Activated B cell treated with CpG ODN at 0.5 μM for 24 hours (primary cell): ENCODE measurements around the gene PAQR9. TPM values are rescaled to one million over a fixed set of nuclear protein-coding genes. Genes with fewer than 3 reads are reported as not detected.

Experiments used
- ATAC-seq: fragments of 200-7000 bp; cut with Tn5 transposase; one replicate; pipeline ENCODE4 v1.10.0; 2021; ENCODE audit warnings: low read depth, mild to moderate bottlenecking, moderate library complexity
- CTCF ChIA-PET: fragments of 350-600 bp; sonication (Branson Sonifier 250); formaldehyde crosslinking; loops from one replicate; lab custom pipeline; 2021; ENCODE audit warnings: antibody characterized with exemption; lab: Charles Lee
- POLR2A ChIA-PET: fragments of 350-600 bp; sonication (Branson Sonifier 250); formaldehyde crosslinking; loops from one replicate; lab custom pipeline; 2021; ENCODE audit warnings: antibody characterized with exemption; lab: Charles Lee
- DNase-seq: peaks from one replicate; pipeline ENCODE4 v3.0.0; 2022
- H3K27ac Mint-ChIP-seq: one replicate; pipeline ENCODE4 v1.8.0; 2020; ENCODE audit warnings: mixed read lengths
- H3K27me3 Mint-ChIP-seq: one replicate; pipeline ENCODE4 v1.8.0; 2021; ENCODE audit warnings: mixed read lengths
- H3K36me3 Mint-ChIP-seq: one replicate; pipeline ENCODE4 v1.8.0; 2021; ENCODE audit warnings: low read depth, mixed read lengths
- H3K4me1 Mint-ChIP-seq: one replicate; pipeline ENCODE4 v1.8.0; 2021; ENCODE audit warnings: mixed read lengths
- H3K4me3 Mint-ChIP-seq: one replicate; pipeline ENCODE4 v1.8.0; 2020; ENCODE audit warnings: mild to moderate bottlenecking, mixed read lengths
- H3K9me3 Mint-ChIP-seq: one replicate; pipeline ENCODE4 v1.8.0; 2020; ENCODE audit warnings: mixed read lengths
- intact Hi-C: fragments of 100-400 bp; cut with micrococcal nuclease; formaldehyde crosslinking; loops from one replicate; pipeline ENCODE4 v1.15.1; 2024
- total RNA-seq: library from RNA; stranded (reverse); gene quantifications from 2 replicates; pipeline ENCODE4 v1.2.3, GENCODE V29; 2022
- TF ChIP-seq, protein P1 (sequence below): fragments of 200-600 bp; IDR thresholded peaks from one replicate; pipeline ENCODE4 v1.8.0; 2022; ENCODE audit warnings: antibody characterized with exemption, mild to moderate bottlenecking

Gene PAQR9, protein sequence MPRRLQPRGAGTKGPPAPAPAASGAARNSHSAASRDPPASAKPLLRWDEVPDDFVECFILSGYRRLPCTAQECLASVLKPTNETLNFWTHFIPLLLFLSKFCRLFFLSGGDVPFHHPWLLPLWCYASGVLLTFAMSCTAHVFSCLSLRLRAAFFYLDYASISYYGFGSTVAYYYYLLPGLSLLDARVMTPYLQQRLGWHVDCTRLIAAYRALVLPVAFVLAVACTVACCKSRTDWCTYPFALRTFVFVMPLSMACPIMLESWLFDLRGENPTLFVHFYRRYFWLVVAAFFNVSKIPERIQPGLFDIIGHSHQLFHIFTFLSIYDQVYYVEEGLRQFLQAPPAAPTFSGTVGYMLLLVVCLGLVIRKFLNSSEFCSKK
- total RNA-seq: not detected in 2 replicates

DNA sequence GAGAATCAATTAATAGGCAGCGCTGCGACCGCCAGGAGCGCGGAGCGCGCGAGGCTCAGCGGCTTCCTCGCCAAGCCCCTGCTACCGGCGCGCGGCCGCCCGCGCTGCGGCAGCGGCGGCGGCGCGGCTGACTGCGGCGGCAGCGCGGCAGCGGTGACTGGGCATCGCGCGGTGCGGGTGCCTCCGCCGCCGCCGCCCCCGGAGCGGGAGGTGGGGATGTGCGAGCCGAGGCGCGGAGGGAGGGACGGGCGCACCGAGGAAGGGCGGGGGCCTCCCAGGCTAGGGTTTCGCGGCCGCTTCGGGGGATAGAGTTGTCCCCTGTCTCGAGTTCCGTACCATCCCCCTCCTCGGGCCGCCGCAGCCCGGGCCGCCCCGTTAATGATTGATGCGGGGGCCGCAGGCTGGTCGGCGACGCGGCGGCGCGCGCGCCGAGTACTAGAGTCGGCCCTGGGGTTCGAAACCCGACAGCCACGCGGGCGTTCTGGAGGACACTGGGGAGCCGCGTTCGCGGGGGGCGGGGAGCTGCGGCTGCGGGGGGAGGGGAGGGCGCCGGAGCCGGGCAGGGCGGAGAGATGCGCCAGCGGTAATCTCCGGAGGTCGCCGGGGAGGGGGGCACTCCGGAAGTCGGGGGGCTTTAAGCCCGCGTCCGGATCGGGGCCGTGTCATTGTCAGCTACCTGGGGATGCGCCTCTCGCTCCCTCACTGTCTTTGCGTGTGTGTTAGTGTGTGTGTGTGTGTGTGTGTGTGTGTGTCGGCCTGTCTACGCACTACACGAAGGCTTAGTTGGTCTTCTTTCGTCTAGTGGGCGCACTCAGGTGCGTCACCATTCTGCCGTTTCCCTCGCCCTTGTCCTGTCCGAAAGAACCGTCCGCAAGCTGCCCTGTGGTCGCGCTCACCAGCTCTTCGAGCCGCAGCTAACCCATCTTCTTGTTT lies at the start of gene PAQR9:
Gene PAQR9, minus strand, starts transcription at position 159 of the 933 bp plus-strand sequence. CDS start 338 bp downstream, outside the sequence.
- H3K27ac Mint-ChIP-seq: no peak within 1 kb of the TSS
- POLR2A ChIA-PET: interaction anchor here (0.6 kb wide), 1 partner anchor 358 kb away, joined by 3 read pairs; no protein-coding TSS in a partner anchor

DNA sequence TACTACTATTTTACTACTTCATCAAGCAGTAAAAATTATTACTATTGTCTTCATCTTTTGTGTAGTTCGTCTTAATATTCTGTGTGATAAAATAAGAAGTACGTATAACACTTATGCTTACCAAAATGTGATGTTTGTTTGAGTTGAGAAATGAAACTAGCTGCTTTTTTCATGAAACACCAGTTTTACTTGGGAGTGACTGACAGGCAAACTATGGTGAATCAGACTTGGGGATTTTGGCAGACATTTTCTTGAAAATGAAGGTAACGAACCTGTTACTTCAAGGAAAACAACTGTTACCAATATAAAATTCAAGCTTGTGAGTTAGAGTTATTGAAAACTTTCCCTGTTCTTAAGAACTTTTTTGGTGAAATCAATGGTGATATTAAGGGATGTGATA lies 48.2 kb upstream of the PAQR9 start:
- H3K27ac Mint-ChIP-seq: no peak overlapping the region
- no peaks in the 10 kb centered on the region for H3K9me3 Mint-ChIP-seq
- TF ChIP-seq, protein P1, sequence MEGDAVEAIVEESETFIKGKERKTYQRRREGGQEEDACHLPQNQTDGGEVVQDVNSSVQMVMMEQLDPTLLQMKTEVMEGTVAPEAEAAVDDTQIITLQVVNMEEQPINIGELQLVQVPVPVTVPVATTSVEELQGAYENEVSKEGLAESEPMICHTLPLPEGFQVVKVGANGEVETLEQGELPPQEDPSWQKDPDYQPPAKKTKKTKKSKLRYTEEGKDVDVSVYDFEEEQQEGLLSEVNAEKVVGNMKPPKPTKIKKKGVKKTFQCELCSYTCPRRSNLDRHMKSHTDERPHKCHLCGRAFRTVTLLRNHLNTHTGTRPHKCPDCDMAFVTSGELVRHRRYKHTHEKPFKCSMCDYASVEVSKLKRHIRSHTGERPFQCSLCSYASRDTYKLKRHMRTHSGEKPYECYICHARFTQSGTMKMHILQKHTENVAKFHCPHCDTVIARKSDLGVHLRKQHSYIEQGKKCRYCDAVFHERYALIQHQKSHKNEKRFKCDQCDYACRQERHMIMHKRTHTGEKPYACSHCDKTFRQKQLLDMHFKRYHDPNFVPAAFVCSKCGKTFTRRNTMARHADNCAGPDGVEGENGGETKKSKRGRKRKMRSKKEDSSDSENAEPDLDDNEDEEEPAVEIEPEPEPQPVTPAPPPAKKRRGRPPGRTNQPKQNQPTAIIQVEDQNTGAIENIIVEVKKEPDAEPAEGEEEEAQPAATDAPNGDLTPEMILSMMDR: no peak
- no peak overlapping the region for H3K4me3 Mint-ChIP-seq
- ChIA-PET CTCF (no interaction called here), POLR2A (interaction anchor here (0.6 to 2.5 kb wide), 2 partner anchors 10 to 12 kb away, joined by 8 to 11 read pairs; partner anchors contain the start of gene U2SURP)
- H3K27me3 Mint-ChIP-seq: no peaks in the 10 kb centered on the region
- DNase-seq (no peak), ATAC-seq (no peak)
- peaks cover 46% of the 10 kb centered on the region for H3K4me1 Mint-ChIP-seq
- H3K36me3 Mint-ChIP-seq: peaks cover 35% of the 10 kb centered on the region
- intact Hi-C loops: no loop called here

More for the DNA sequence above, at the start of gene PAQR9:
- Mint-ChIP-seq H3K4me1 (peaks cover 13% of the 10 kb centered on the region), H3K36me3 (no peaks in the 10 kb centered on the region), H3K27me3 (peaks cover 42% of the 10 kb centered on the region), H3K9me3 (no peaks in the 10 kb centered on the region), H3K4me3 (peak within 1 kb of the TSS; percentile 75)
- intact Hi-C loops: no loop called here
- DNase-seq (no peak), ATAC-seq (peak; percentile 50)
- TF ChIP-seq, protein P1: no peak
- CTCF ChIA-PET: no interaction called here

DNA sequence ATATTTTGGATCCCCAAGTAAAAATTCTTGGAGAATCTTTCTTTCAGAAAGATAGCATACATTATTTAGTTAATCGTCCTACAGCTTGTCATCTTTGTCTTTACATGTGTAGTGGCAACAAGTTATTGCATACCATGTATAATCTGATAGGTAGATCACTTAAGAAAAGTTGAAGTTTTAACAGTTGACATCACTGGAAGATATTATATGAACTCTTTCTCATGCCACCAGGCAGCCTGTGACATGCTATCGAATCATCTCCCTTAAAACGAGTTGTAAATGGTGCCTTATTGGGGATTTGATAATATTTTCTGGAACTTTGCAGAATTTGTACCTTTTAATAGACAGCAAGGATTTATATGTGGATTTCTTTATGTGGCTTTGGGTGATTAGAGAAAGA lies 46.5 kb upstream of the PAQR9 start:
- intact Hi-C loops: no loop called here
- no peaks in the 10 kb centered on the region for H3K27me3 Mint-ChIP-seq
- H3K4me3 Mint-ChIP-seq: no peak overlapping the region
- H3K36me3 Mint-ChIP-seq: peaks cover 27% of the 10 kb centered on the region
- H3K27ac Mint-ChIP-seq: no peak overlapping the region
- ATAC-seq (no peak), DNase-seq (no peak)
- POLR2A ChIA-PET: interaction anchor here (1.1 kb wide), 1 partner anchor 8 kb away, joined by 3 read pairs; the partner anchor contains the start of gene U2SURP
- TF ChIP-seq, protein P1: no peak
- peaks cover 52% of the 10 kb centered on the region for H3K4me1 Mint-ChIP-seq
- CTCF ChIA-PET: no interaction called here
- H3K9me3 Mint-ChIP-seq: no peaks in the 10 kb centered on the region

DNA sequence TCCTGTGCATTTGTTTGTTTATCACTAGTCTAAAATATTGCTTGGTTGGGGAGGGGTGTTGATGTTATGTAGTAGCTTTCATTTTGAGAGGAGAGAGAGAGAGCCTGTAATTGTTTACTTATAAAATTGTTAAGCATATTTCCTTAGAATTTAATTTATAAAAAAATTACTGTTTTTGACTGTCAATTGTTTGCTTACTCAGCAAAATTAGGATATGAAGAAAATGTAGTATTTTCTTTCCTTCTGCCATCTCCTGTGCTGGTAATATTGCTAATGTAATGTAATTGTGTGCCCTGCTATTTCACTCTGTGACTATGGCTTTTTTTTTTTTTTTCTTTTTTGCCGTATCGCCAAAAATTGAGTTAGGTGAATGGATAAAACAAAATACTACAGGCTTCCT lies 41.3 kb upstream of the PAQR9 start:
- POLR2A ChIA-PET: interaction anchor here (1.3 kb wide), 1 partner anchor 557 kb away, joined by 4 read pairs; no protein-coding TSS in a partner anchor
- Mint-ChIP-seq H3K4me3 (no peak overlapping the region), H3K27ac (no peak overlapping the region), H3K36me3 (peaks cover 14% of the 10 kb centered on the region), H3K27me3 (no peaks in the 10 kb centered on the region), H3K9me3 (no peaks in the 10 kb centered on the region), H3K4me1 (peaks cover 69% of the 10 kb centered on the region)
- TF ChIP-seq, protein P1: no peak
- DNase-seq (no peak), ATAC-seq (no peak)
- intact Hi-C loops: loop anchor here (5.0 to 10.0 kb wide), 5 partner anchors 408 to 1128 kb away; partner anchors contain the start of genes ATP1B3, GK5, PLS1 and SLC9A9
- CTCF ChIA-PET: no interaction called here
